ELF-1 (cell line): ENCODE measurements around the gene TNFRSF12A.
"Not testable (repeated sequence)": the region's sequence is repeated elsewhere in the genome, so short reads cannot be mapped to it uniquely, and the experiment has no call there.

Experiments
- DNase-seq: peaks from one replicate; pipeline ENCODE4 v3.0.0-alpha.2; 2016; ENCODE audit warnings: low read depth, low spot score

The TNFRSF12A gene

GRCh38 chr16:3065742-3066439, 45.7 kb downstream of the TNFRSF12A start:
- peak; percentile 27 for DNase-seq

- no peak for DNase-seq
These were observed 46.2 kb downstream of the TNFRSF12A start for GRCh38 chr16:3066440-3066748.

- no peak for DNase-seq
These were observed 48.3 kb downstream of the TNFRSF12A start for GRCh38 chr16:3068487-3068886.

- not testable (repeated sequence) for DNase-seq
These were observed 49.0 kb downstream of the TNFRSF12A start for GRCh38 chr16:3069146-3069545.

GRCh38 chr16:3070608-3071111, 50.5 kb downstream of the TNFRSF12A start:
- peak; percentile 64 for DNase-seq

GRCh38 chr16:3071655-3072054, 51.5 kb downstream of the TNFRSF12A start:
- DNase-seq = no peak
